ENCODE data around the gene PHAF1.

PHAF1 gene

DNA sequence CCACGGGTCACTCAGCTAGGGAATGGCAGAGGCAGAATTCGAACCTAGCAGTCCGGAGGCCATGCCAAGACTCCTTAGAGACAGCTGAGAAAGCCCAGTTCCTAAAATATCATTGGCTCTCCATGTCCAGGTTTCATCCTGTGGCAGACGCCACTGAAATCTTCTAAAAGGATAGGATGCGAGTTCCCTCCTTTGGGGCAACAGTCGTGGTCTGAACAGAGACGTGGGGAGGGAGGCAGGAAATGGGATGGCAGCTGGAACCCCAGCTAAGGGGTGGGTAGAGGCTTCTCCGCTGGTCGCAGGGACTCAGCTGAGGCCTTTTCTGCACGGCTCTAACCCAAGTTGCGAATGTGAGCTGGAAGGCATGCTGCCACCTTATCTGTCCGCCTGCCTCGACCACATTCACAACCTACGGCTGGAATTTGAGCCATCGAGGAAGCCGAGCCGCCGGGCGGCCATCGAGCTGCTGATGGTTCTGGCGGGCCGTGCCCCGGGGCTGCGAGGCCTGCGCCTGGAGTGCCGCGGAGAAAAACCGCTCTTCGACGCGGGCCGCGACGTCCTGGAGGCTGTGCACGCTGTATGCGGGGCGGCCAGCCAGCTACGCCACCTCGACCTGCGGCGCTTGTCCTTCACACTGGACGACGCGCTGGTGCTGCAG lies 52.9 kb downstream of the PHAF1 start:
- no peak for DNase-seq (ENCODE audit: extremely low read depth, low read depth)
- H3K4me3 ChIP-seq (replicated peaks; ENCODE audit: low read depth, low read length) = no peak overlapping the region
- TF ChIP-seq, protein P1, sequence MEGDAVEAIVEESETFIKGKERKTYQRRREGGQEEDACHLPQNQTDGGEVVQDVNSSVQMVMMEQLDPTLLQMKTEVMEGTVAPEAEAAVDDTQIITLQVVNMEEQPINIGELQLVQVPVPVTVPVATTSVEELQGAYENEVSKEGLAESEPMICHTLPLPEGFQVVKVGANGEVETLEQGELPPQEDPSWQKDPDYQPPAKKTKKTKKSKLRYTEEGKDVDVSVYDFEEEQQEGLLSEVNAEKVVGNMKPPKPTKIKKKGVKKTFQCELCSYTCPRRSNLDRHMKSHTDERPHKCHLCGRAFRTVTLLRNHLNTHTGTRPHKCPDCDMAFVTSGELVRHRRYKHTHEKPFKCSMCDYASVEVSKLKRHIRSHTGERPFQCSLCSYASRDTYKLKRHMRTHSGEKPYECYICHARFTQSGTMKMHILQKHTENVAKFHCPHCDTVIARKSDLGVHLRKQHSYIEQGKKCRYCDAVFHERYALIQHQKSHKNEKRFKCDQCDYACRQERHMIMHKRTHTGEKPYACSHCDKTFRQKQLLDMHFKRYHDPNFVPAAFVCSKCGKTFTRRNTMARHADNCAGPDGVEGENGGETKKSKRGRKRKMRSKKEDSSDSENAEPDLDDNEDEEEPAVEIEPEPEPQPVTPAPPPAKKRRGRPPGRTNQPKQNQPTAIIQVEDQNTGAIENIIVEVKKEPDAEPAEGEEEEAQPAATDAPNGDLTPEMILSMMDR (IDR thresholded peaks at IDR 0.05; ENCODE audit: low read depth, low read length, missing control alignments) = no peak

DNA sequence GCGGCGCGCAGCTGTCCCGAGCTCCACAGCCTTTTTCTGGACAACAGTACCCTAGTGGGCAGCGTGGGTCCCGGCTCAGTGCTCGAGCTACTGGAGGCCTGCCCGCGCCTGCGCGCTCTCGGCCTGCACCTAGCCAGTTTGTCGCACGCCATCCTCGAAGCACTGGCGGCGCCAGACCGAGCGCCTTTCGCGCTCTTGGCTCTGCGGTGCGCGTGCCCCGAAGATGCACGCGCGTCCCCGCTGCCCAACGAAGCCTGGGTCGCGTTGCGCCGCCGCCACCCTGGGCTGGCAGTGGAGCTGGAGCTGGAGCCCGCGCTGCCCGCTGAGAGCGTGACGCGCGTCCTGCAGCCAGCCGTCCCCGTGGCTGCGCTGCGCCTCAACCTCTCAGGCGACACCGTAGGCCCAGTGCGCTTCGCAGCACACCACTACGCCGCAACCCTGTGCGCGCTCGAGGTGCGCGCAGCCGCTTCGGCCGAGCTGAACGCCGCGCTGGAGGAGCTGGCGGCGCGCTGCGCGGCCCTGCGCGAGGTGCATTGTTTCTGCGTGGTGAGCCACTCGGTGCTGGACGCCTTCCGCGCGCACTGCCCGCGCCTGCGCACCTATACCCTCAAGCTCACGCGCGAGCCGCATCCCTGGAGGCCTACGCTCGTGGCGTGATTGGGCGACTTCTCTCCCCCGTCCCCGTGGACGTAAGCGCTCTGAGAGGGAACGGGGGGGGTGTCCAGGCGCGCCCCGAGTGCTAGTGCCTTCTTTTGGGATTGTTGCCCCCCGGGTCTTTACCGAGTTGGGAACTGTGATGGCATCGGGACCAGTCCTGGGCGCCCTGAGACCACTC lies 53.6 kb downstream of the PHAF1 start:
- peak overlapping the region; percentile 15 for H3K4me3 ChIP-seq (replicated peaks; ENCODE audit: low read depth, low read length)
- no peak for DNase-seq (ENCODE audit: extremely low read depth, low read depth)
- TF ChIP-seq, protein P1 (IDR thresholded peaks at IDR 0.05; ENCODE audit: low read depth, low read length, missing control alignments) = no peak

DNA sequence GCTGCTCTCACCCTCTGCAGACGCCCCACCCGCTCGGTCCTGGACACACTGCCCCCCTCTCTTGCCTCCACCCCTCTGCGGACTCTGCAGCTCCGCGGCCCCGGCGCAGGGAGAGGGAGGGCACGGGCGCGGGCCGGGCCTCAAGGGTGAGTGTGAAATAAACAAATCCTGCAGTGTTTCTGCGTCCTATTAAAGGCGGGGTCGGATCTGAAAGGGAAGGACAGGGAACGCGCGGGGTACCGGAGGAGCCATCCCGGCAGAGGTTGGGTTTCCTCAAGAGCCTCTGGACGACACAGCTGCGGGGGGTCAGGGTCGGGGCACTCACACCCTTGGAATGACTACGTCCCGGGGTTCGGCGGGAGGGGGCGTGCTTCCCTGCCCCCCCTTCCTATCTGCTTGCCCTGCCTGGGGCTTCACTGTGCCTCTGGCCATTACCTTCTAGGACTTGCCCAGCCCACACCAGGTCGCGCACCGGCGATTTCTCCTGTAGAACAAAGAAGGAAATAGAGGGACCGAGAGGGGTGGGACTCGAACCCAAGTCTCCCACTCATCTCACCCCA lies 54.3 kb downstream of the PHAF1 start:
- peak overlapping the region; percentile 15; the same call in 1 of the 2 replicates for H3K4me3 ChIP-seq (replicated peaks; ENCODE audit: low read depth, low read length)
- TF ChIP-seq, protein P1 (IDR thresholded peaks at IDR 0.05; ENCODE audit: low read depth, low read length, missing control alignments) = no peak
- no peak for DNase-seq (ENCODE audit: extremely low read depth, low read depth)

DNA sequence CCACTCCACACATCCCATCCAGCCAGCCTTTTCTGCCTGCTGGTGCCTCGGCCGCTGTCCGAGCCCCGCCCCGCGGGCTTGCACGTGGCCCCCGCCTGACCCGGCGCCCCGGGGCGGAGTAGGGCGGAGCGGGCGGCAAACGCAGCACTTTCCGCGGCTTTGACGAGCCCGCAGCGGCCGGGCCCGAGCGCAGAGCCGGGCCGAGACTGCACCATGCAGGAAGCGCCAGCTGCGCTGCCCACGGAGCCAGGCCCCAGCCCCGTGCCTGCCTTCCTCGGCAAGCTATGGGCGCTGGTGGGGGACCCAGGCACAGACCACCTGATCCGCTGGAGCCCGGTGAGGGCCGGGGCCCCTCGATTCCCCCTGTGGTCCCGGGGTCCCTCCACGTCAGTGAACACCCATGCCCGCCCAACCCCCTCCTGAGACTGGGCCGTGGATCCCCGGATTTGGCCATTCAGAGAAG lies 54.9 kb downstream of the PHAF1 start, which contains the start of gene HSF4:
Gene HSF4 (plus strand): TSS at position 147 of the 463 bp plus-strand sequence. CDS start 67 bp downstream, at position 214.
- TF ChIP-seq, protein P1 (IDR thresholded peaks at IDR 0.05; ENCODE audit: low read depth, low read length, missing control alignments) = no peak
- peak within 1 kb of the TSS; percentile 15; the same call in 1 of the 2 replicates for H3K4me3 ChIP-seq (replicated peaks; ENCODE audit: low read depth, low read length)
- DNase-seq (ENCODE audit: extremely low read depth, low read depth) = no peak

DNA sequence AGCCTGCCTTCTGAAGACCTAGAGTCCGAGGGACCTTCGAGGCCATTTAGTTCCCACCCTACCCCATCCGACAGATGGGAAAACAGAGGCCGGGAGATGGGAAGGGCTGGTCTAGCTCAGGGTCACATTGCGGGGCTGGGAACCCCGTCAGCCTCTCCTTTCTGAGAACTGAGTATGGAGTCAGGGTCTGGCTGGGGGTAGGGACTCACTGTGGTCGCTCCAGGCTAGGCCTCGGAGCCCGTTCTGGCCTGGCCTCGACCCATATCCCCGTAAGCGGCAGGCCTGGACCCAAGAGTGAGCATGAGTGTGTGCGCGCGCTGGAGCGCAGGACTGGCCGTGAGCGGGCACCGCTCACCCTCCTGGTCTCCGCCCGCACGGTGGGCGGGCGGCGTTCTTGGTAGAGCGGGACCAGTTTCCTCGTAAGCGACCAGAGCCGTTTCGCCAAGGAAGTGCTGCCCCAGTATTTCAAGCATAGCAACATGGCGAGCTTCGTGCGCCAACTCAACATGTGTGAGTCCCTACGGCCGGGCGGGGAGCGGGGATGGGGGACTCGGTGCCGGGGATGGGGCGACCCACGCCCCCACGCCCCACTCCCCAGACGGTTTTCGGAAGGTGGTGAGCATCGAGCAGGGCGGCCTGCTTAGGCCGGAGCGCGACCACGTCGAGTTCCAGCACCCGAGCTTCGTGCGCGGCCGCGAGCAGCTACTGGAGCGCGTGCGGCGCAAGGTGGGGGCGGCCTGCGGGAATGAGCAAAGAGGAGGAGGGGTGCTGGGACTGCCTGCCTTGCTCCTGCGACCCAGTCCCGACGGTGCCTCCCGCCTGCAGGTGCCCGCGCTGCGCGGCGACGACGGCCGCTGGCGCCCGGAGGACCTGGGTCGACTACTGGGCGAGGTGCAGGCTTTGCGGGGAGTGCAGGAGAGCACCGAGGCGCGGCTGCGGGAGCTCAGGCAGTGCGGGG lies 55.7 kb downstream of the PHAF1 start:
- no peak for DNase-seq (ENCODE audit: extremely low read depth, low read depth)
- no peak overlapping the region for H3K4me3 ChIP-seq (replicated peaks; ENCODE audit: low read depth, low read length)
- TF ChIP-seq, protein P1 (IDR thresholded peaks at IDR 0.05; ENCODE audit: low read depth, low read length, missing control alignments) = no peak

DNA sequence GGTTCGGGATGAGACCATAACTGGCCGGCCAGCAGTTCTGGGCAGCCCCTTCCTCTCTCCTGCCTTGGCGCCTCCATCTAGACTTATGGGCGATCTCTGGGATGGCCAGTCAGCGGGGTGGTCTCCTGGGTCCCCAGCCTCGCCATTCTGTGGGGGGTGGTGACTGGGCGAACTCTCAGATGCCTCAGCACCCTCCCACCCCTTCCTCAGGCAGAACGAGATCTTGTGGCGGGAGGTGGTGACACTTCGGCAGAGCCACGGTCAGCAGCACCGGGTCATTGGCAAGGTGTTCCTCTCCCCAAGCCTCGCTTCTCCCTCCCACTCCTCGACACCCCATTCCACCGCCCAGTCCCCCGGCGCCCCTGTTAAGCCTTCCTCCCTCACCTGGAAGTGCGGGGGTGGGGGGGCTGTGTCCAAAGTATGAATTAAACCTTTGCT lies 56.4 kb downstream of the PHAF1 start:
- TF ChIP-seq, protein P1 (IDR thresholded peaks at IDR 0.05; ENCODE audit: low read depth, low read length, missing control alignments) = no peak
- H3K4me3 ChIP-seq (replicated peaks; ENCODE audit: low read depth, low read length) = no peak overlapping the region
- DNase-seq (ENCODE audit: extremely low read depth, low read depth) = no peak

Measured in HFF-Myc (cell line).